ENCODE results near the gene LMOD2.

LMOD2 gene

DNA sequence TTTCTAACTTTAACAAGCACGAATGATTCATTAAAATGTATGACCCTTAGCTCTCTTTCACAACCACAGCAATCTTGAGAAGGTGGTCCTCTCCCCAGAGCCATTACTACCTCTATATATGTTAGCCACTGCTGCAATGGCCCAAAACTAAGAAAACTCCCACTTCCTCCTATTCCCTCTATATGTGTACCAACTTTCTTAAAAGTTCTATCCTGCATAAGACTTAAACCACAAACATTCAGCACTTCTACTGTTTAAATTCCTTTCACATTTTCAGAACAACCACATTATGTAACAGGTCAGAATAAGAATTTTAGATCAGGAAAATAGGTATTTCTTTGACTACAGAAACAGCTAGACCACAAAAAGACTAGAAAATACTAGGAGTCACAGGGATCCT, 57.0 kb downstream of the LMOD2 start:
- no peaks in the 10 kb centered on the region for H3K27me3 ChIP-seq (ENCODE audit: insufficient read depth, low read length, poor library complexity)
- WGBS (ENCODE audit: extremely low coverage, insufficient coverage, low lambda C conversion rate) = no CpG with 5 or more reads among the region's 1 CpG
- H3K9ac ChIP-seq (ENCODE audit: low read length) = no peak overlapping the region
- H3K27ac ChIP-seq (ENCODE audit: low read depth, low read length) = no peak overlapping the region
- H4K5ac ChIP-seq (ENCODE audit: low read length) = no peak overlapping the region
- no peak overlapping the region for H2BK5ac ChIP-seq (ENCODE audit: low read length)
- H2AK5ac ChIP-seq (ENCODE audit: low read length) = no peak overlapping the region
- H2BK120ac ChIP-seq (ENCODE audit: low read depth, low read length) = no peak overlapping the region
- DNase-seq = no peak
- no peak overlapping the region for H3K4me3 ChIP-seq (ENCODE audit: low read length)
- no peak overlapping the region for H2BK15ac ChIP-seq (replicated peaks; ENCODE audit: low read depth)
- H3K23ac ChIP-seq (ENCODE audit: low read length) = no peak overlapping the region
- peaks cover under 1% of the 10 kb centered on the region for H3K79me1 ChIP-seq (ENCODE audit: low read length)
- no peak overlapping the region for H3K18ac ChIP-seq (ENCODE audit: low read length)
- no peak overlapping the region for H3K4ac ChIP-seq (ENCODE audit: low read depth, low read length)
- peaks cover 1% of the 10 kb centered on the region for H3K4me1 ChIP-seq (ENCODE audit: control insufficient read depth, low read depth, low read length)
- H3K56ac ChIP-seq (ENCODE audit: low read length) = no peak overlapping the region
- no peak overlapping the region for H3K4me2 ChIP-seq (ENCODE audit: low read length)
- no peak overlapping the region for H4K8ac ChIP-seq (ENCODE audit: low read depth, low read length)
- H3K36me3 ChIP-seq (ENCODE audit: control insufficient read depth, insufficient read depth, low read length) = no peaks in the 10 kb centered on the region
- H3K79me2 ChIP-seq (ENCODE audit: control insufficient read depth, insufficient read depth, low read length) = peaks cover 14% of the 10 kb centered on the region
